ENCODE measurements around the gene ADGRL2.

GRCh38 chr1:81899214-81899821, 98.6 kb downstream of the ADGRL2 start:
- TF ChIP-seq CTCF (IDR thresholded peaks at IDR 0.05; ENCODE audit: insufficient read depth, low read length, poor library complexity, severe bottlenecking), result no peak
- TF ChIP-seq EZH2phosphoT487 (conservative IDR thresholded peaks at IDR 0.05; ENCODE audit: low read length), result no peak
